Left renal cortex interstitium (tissue), 4 donors: ENCODE data around the gene CPXM2. TPM values are rescaled to one million over a fixed set of nuclear protein-coding genes. Genes with fewer than 3 reads are reported as not detected.

Experiments used
- DNase-seq, 4 donors: peaks; one replicate each; pipeline ENCODE4 v3.0.0-alpha.2; 2013; ENCODE audit warnings: low read depth in 4 of 4, low spot score in 2 of 4, missing footprints in 1 of 4
- polyA plus RNA-seq, 4 donors: library from polyadenylated mRNA; unstranded; fragments of 120-200 nt; gene quantifications; one replicate each; pipeline ENCODE4 v1.2.1, GENCODE V29; 2013; ENCODE audit not compliant: insufficient read length in 4 of 4

The CPXM2 gene
- polyA plus RNA-seq, 4 donors: 4.6 to 6.7 (median 5.5) TPM

- DNase-seq: no peak
Observed at GRCh38 chr10:123906296-123906695, 14.7 kb upstream of the CPXM2 start.

GRCh38 chr10:123904834-123905409 is 13.3 kb upstream of the CPXM2 start:
- no peak for DNase-seq

GRCh38 chr10:123903621-123904020 is 12.0 kb upstream of the CPXM2 start:
- no peak for DNase-seq

- no peak for DNase-seq
Observed at GRCh38 chr10:123901621-123902020, 10.0 kb upstream of the CPXM2 start.

GRCh38 chr10:123897146-123897545 is 5.5 kb upstream of the CPXM2 start:
- DNase-seq: no peak

- no peak for DNase-seq
Observed at GRCh38 chr10:123896246-123896927, 4.8 kb upstream of the CPXM2 start.

- no peak for DNase-seq
Observed at GRCh38 chr10:123893651-123894050, 2.0 kb upstream of the CPXM2 start.

- no peak for DNase-seq
Observed at GRCh38 chr10:123890756-123891143, 857 bp downstream of the CPXM2 start.

- DNase-seq: no peak
Observed at GRCh38 chr10:123890226-123890625, 1.4 kb downstream of the CPXM2 start.

GRCh38 chr10:123889821-123890220 is 1.8 kb downstream of the CPXM2 start:
- DNase-seq: no peak

- DNase-seq: no peak
Observed at GRCh38 chr10:123888751-123889150, 2.9 kb downstream of the CPXM2 start.

- DNase-seq: no peak
Observed at GRCh38 chr10:123888256-123888655, 3.4 kb downstream of the CPXM2 start.

- no peak for DNase-seq
Observed at GRCh38 chr10:123886292-123886691, 5.3 kb downstream of the CPXM2 start.

GRCh38 chr10:123885406-123886170 is 6.0 kb downstream of the CPXM2 start:
- DNase-seq: no peak

- no peak for DNase-seq
Observed at GRCh38 chr10:123884907-123885381, 6.7 kb downstream of the CPXM2 start.

GRCh38 chr10:123884351-123884906 is 7.2 kb downstream of the CPXM2 start:
- no peak for DNase-seq

GRCh38 chr10:123883673-123884320 is 7.8 kb downstream of the CPXM2 start:
- no peak for DNase-seq

- DNase-seq: no peak
Observed at GRCh38 chr10:123882681-123883445, 8.7 kb downstream of the CPXM2 start.

- DNase-seq: no peak
Observed at GRCh38 chr10:123882177-123882576, 9.4 kb downstream of the CPXM2 start.

- no peak for DNase-seq
Observed at GRCh38 chr10:123879606-123880257, 11.9 kb downstream of the CPXM2 start.
